ENCODE results near the gene MRPS5. TPM values are rescaled to one million over a fixed set of nuclear protein-coding genes. Genes with fewer than 3 reads are reported as not detected.

MRPS5 gene
- total RNA-seq, 2 donors from 2014 or later, result 57.9 to 59.0 TPM

DNA sequence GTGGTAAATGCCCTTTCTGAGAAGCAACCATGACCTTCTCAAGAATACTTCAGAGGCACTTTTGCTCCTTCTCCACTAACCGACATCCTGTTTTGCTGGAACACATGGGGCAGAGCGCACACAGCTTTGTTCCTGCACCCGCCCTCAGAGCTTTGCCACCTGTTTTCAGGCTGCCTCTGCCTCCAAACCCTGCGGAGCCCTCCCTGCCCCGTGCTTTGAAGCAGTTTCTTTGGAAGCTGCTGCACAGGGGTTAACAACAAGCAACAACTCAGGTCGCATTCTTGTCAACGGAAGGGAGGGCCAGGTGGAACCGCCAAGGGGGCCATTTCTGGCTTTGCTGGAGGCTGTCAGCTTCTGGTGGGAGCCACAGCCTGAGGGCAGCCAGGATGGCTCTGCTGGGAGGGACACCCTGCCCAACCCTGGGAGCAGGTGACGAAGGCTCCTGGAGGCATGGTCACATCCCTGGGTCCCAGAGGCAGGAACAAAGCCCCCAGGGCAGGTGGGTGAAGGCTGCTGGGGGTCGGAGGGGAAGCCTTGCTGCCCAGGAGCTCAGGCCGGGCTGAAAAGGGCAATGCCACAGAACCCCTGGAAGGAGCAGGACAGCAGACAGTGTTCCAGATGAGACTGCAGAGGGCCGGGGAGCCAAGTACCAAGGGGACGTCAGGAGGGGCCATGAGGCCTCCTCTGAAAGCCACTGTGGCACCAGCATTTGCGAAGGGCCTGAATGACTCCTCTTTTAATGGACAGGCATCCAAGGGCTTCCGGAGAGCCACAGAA is 46.8 kb downstream of the MRPS5 start:
- H3K27me3 ChIP-seq (ENCODE audit: control insufficient read depth, insufficient read depth, low read length, poor library complexity, severe bottlenecking), result no peaks in the 10 kb centered on the region
- no peaks in the 10 kb centered on the region for H3K36me3 Mint-ChIP-seq (ENCODE audit: low read depth)
- H3K9ac ChIP-seq (ENCODE audit: extremely low read depth, low read length, poor library complexity, severe bottlenecking), result no peak overlapping the region
- H3K4me1 ChIP-seq (ENCODE audit: control insufficient read depth, insufficient read depth, low read length), result no peaks in the 10 kb centered on the region
- H3K27me3 Mint-ChIP-seq (ENCODE audit: insufficient read depth), result peaks cover 26% of the 10 kb centered on the region
- DNase-seq, result peak; percentile 39
- TF ChIP-seq, protein P1, sequence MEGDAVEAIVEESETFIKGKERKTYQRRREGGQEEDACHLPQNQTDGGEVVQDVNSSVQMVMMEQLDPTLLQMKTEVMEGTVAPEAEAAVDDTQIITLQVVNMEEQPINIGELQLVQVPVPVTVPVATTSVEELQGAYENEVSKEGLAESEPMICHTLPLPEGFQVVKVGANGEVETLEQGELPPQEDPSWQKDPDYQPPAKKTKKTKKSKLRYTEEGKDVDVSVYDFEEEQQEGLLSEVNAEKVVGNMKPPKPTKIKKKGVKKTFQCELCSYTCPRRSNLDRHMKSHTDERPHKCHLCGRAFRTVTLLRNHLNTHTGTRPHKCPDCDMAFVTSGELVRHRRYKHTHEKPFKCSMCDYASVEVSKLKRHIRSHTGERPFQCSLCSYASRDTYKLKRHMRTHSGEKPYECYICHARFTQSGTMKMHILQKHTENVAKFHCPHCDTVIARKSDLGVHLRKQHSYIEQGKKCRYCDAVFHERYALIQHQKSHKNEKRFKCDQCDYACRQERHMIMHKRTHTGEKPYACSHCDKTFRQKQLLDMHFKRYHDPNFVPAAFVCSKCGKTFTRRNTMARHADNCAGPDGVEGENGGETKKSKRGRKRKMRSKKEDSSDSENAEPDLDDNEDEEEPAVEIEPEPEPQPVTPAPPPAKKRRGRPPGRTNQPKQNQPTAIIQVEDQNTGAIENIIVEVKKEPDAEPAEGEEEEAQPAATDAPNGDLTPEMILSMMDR (conservative IDR thresholded peaks at IDR 0.05), result no peak
- H3K4me3 Mint-ChIP-seq, result no peak overlapping the region
- no peaks in the 10 kb centered on the region for H3K36me3 ChIP-seq (ENCODE audit: control insufficient read depth, insufficient read depth, low read length)
- WGBS, 2 experiments (ENCODE audit: insufficient coverage in 1 of 2, insufficient read length in 1 of 2), result 89% methylated on average over 14 to 15 of the region's 15 CpGs
- H3K9me3 Mint-ChIP-seq, result no peaks in the 10 kb centered on the region
- no peak overlapping the region for H3K27ac Mint-ChIP-seq
- H3K9me3 ChIP-seq (ENCODE audit: control insufficient read depth, low read length), result no peaks in the 10 kb centered on the region
- no peak overlapping the region for H3K27ac ChIP-seq (ENCODE audit: low read depth, low read length)
- H3K4me3 ChIP-seq (ENCODE audit: low read length), result no peak overlapping the region
- peaks cover 3% of the 10 kb centered on the region for H3K4me1 Mint-ChIP-seq

DNA sequence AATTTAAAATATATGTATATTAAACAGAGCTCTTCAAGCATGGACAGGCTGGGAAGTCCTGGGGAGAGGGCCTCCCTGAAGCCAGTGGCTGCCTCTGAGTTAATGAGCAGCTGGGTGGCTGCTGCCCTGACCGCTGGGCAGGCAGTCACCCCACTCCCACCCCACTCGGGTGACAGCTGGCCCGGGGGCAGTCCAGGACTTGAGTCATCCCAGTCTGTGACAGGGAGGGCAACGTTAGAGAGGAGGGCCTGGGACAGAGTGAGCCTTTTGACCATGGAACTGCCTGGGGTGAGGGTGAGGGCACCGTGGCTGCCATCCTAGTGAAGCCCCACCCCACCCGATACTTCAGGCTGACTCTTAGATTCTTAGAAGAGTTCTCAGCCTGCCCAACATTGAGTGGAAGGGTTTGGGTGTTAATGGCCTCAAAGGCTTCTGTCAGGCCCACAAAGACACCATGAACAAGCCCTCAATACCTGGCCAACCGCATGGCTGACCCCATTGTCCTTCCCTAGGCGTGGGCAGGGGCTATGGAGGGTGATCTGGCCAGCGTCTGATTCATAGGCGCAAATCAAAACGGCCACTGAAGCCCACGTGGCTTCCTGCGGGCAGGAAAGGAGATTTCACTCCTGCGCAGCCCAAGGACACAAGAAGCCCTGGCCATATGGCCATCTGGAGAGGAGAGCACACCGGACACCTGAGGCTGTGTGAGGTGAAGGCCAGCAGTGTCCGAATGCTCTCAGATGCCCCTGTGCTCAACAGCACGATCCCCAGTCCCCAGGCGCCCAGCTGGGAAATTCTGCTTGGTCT is 47.5 kb downstream of the MRPS5 start:
- H3K27me3 Mint-ChIP-seq (ENCODE audit: insufficient read depth), result peaks cover 26% of the 10 kb centered on the region

DNA sequence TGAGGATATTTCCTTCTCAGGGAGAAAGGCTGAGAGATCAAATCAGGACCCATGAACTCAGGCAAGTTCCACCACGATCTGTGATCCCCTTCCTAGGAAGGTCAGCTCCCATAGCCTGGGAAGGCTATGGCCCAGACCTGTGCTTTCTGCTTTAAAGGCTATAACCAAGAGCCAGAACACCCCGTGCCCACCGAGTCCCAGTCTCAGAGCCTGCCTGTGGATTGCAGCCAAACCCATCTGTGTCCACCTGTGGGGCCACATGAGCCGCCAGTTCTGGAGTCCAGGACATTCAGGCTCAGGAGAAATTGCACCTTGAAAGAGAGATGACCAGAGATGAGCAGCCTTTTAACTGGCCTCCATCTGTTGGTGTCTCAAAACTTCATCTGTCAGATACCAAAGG is 49.2 kb downstream of the MRPS5 start:
- Mint-ChIP-seq H3K4me3 (no peak overlapping the region), H3K27ac (no peak overlapping the region), H3K4me1 (peaks cover 2% of the 10 kb centered on the region), H3K27me3 (ENCODE audit: insufficient read depth) (peaks cover 18% of the 10 kb centered on the region), H3K36me3 (ENCODE audit: low read depth) (no peaks in the 10 kb centered on the region), H3K9me3 (no peaks in the 10 kb centered on the region)
- 81 to 90% methylated on average over 3 to 4 of the region's 4 CpGs for WGBS, 2 experiments (ENCODE audit: insufficient coverage in 1 of 2, insufficient read length in 1 of 2)
- peak; percentile 15 for DNase-seq
- no peak overlapping the region for H3K27ac ChIP-seq (ENCODE audit: low read depth, low read length)
- no peaks in the 10 kb centered on the region for H3K36me3 ChIP-seq (ENCODE audit: control insufficient read depth, insufficient read depth, low read length)
- H3K4me3 ChIP-seq (ENCODE audit: low read length), result no peak overlapping the region
- H3K9ac ChIP-seq (ENCODE audit: extremely low read depth, low read length, poor library complexity, severe bottlenecking), result no peak overlapping the region
- H3K27me3 ChIP-seq (ENCODE audit: control insufficient read depth, insufficient read depth, low read length, poor library complexity, severe bottlenecking), result no peaks in the 10 kb centered on the region
- TF ChIP-seq, protein P1 (conservative IDR thresholded peaks at IDR 0.05), result no peak
- H3K9me3 ChIP-seq (ENCODE audit: control insufficient read depth, low read length), result no peaks in the 10 kb centered on the region
- H3K4me1 ChIP-seq (ENCODE audit: control insufficient read depth, insufficient read depth, low read length), result no peaks in the 10 kb centered on the region

More for the DNA sequence above, 47.5 kb downstream of the MRPS5 start:
- Mint-ChIP-seq H3K9me3 (no peaks in the 10 kb centered on the region), H3K27ac (no peak overlapping the region), H3K4me3 (no peak overlapping the region), H3K36me3 (ENCODE audit: low read depth) (no peaks in the 10 kb centered on the region), H3K4me1 (peaks cover 3% of the 10 kb centered on the region)
- H3K4me1 ChIP-seq (ENCODE audit: control insufficient read depth, insufficient read depth, low read length), result no peaks in the 10 kb centered on the region
- no peak overlapping the region for H3K9ac ChIP-seq (ENCODE audit: extremely low read depth, low read length, poor library complexity, severe bottlenecking)
- TF ChIP-seq, protein P1 (conservative IDR thresholded peaks at IDR 0.05), result no peak
- no peaks in the 10 kb centered on the region for H3K36me3 ChIP-seq (ENCODE audit: control insufficient read depth, insufficient read depth, low read length)
- WGBS, 2 experiments (ENCODE audit: insufficient coverage in 1 of 2, insufficient read length in 1 of 2), result 91 to 96% methylated on average over 13 to 18 of the region's 18 CpGs
- H3K27me3 ChIP-seq (ENCODE audit: control insufficient read depth, insufficient read depth, low read length, poor library complexity, severe bottlenecking), result no peaks in the 10 kb centered on the region
- H3K27ac ChIP-seq (ENCODE audit: low read depth, low read length), result no peak overlapping the region
- H3K9me3 ChIP-seq (ENCODE audit: control insufficient read depth, low read length), result no peaks in the 10 kb centered on the region
- no peak overlapping the region for H3K4me3 ChIP-seq (ENCODE audit: low read length)
- DNase-seq, result peak; percentile 17

Data from endodermal cell (in vitro differentiated cells).